SK-N-SH treated with all-trans-retinoic acid at 6 μM for 48 hours (cell line): ENCODE measurements around the gene KRT38.

Experiments
- ARNTL ChIP-seq: fragments of 450-650 bp; formaldehyde crosslinking; IDR thresholded peaks from 2 replicates; pipeline ENCODE4 v1.5.0; 2020; ENCODE audit warnings: low read depth, mild to moderate bottlenecking, moderate library complexity, borderline replicate concordance
- BACH2 ChIP-seq: fragments of 250-450 bp; sonication (Bioruptor Pico); IDR thresholded peaks from 2 replicates; pipeline ENCODE4 v1.9.0; 2021; ENCODE audit warnings: mild to moderate bottlenecking, borderline replicate concordance
- GLIS3 ChIP-seq: fragments of 250-450 bp; sonication (Bioruptor Pico); IDR thresholded peaks from 2 replicates; pipeline ENCODE4 v1.5.0; 2020; ENCODE audit warnings: mild to moderate bottlenecking, moderate library complexity
- PPARA ChIP-seq: fragments of 250-450 bp; sonication (Bioruptor Pico); IDR thresholded peaks from 2 replicates; pipeline ENCODE4 v1.5.0; 2020; ENCODE audit warnings: mild to moderate bottlenecking, borderline replicate concordance
- RARB ChIP-seq: fragments of 250-450 bp; sonication (Bioruptor Pico); IDR thresholded peaks from 2 replicates; pipeline ENCODE4 v1.8.0; 2021; ENCODE audit warnings: mild to moderate bottlenecking, moderate library complexity
- TCF4 ChIP-seq: fragments of 250-450 bp; sonication (Bioruptor Pico); IDR thresholded peaks from 2 replicates; pipeline ENCODE4 v1.8.0; 2021; ENCODE audit warnings: mild to moderate bottlenecking, moderate library complexity, borderline replicate concordance
- ZC3H10 ChIP-seq: fragments of 250-450 bp; sonication (Bioruptor Pico); IDR thresholded peaks from 2 replicates; pipeline ENCODE4 v1.5.1; 2021; ENCODE audit warnings: mild to moderate bottlenecking, moderate library complexity
- ZFP30 ChIP-seq: fragments of 450-650 bp; formaldehyde crosslinking; IDR thresholded peaks from 2 replicates; pipeline ENCODE4 v1.5.0; 2022; ENCODE audit warnings: mild to moderate bottlenecking, moderate library complexity
- ZNF565 ChIP-seq: fragments of 450-650 bp; formaldehyde crosslinking; conservative IDR thresholded peaks from 2 replicates; pipeline ENCODE4 v1.5.0; 2020; ENCODE audit warnings: low read depth, mild to moderate bottlenecking, moderate library complexity
- TF ChIP-seq, protein P1 (sequence below): fragments of 250-450 bp; sonication (Bioruptor Pico); IDR thresholded peaks from 2 replicates; pipeline ENCODE4 v1.5.1; 2020; ENCODE audit warnings: low read depth, mild to moderate bottlenecking, moderate library complexity
- TF ChIP-seq, protein P2 (sequence below): fragments of 250-450 bp; sonication (Bioruptor Pico); IDR thresholded peaks from 2 replicates; pipeline ENCODE4 v1.5.0; 2020; ENCODE audit warnings: mild to moderate bottlenecking, moderate library complexity

DNA sequence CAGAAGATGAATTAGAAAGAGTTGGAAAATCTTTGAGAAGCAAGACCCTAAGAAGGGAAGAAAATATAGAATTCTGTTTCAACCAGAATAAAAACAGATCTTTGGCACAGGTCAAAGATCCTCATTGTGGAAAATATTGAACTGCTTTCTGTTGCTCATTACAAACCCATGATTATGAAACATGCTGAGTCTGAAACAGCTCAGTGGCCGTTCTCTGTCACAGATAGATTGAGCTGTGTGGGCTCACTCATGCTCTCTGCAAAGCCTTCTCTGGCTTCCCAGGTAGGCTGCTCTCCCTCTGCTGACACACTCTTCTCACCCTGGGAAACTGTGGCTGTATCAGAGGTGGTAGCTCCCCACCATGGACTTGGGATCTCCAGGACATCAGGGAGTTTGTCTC lies 3.4 kb upstream of the KRT38 start:
- TF ChIP-seq RARB (CRISPR knock-in tag) = no peak
- no peak for TF ChIP-seq GLIS3 (CRISPR knock-in tag)
- TF ChIP-seq ZFP30 = no peak
- TF ChIP-seq TCF4 (CRISPR knock-in tag) = no peak
- no peak for TF ChIP-seq ZNF565 (CRISPR knock-in tag)
- TF ChIP-seq ARNTL (CRISPR knock-in tag) = no peak
- TF ChIP-seq, protein P1, sequence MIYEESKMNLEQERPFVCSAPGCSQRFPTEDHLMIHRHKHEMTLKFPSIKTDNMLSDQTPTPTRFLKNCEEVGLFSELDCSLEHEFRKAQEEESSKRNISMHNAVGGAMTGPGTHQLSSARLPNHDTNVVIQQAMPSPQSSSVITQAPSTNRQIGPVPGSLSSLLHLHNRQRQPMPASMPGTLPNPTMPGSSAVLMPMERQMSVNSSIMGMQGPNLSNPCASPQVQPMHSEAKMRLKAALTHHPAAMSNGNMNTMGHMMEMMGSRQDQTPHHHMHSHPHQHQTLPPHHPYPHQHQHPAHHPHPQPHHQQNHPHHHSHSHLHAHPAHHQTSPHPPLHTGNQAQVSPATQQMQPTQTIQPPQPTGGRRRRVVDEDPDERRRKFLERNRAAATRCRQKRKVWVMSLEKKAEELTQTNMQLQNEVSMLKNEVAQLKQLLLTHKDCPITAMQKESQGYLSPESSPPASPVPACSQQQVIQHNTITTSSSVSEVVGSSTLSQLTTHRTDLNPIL = no peak
- TF ChIP-seq ZC3H10 (CRISPR knock-in tag) = no peak
- TF ChIP-seq, protein P2, sequence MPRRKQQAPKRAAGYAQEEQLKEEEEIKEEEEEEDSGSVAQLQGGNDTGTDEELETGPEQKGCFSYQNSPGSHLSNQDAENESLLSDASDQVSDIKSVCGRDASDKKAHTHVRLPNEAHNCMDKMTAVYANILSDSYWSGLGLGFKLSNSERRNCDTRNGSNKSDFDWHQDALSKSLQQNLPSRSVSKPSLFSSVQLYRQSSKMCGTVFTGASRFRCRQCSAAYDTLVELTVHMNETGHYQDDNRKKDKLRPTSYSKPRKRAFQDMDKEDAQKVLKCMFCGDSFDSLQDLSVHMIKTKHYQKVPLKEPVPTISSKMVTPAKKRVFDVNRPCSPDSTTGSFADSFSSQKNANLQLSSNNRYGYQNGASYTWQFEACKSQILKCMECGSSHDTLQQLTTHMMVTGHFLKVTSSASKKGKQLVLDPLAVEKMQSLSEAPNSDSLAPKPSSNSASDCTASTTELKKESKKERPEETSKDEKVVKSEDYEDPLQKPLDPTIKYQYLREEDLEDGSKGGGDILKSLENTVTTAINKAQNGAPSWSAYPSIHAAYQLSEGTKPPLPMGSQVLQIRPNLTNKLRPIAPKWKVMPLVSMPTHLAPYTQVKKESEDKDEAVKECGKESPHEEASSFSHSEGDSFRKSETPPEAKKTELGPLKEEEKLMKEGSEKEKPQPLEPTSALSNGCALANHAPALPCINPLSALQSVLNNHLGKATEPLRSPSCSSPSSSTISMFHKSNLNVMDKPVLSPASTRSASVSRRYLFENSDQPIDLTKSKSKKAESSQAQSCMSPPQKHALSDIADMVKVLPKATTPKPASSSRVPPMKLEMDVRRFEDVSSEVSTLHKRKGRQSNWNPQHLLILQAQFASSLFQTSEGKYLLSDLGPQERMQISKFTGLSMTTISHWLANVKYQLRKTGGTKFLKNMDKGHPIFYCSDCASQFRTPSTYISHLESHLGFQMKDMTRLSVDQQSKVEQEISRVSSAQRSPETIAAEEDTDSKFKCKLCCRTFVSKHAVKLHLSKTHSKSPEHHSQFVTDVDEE = no peak
- no peak for TF ChIP-seq PPARA
- no peak for TF ChIP-seq BACH2 (CRISPR knock-in tag)
